Measurements from ENCODE around the gene RPTOR.
"Not testable (repeated sequence)": the region's sequence is repeated elsewhere in the genome, so short reads cannot be mapped to it uniquely, and the experiment has no call there.

RPTOR gene

GRCh38 chr17:80503921-80504320 is 40.7 kb upstream of the RPTOR start:
- no peak overlapping the region for H3K4me3 ChIP-seq (ENCODE audit: insufficient read depth, low read depth, low read length, poor library complexity, severe bottlenecking)
- DNase-seq = no peak
- H3K36me3 ChIP-seq (ENCODE audit: control insufficient read depth, insufficient read depth, low read length) = no peaks in the 10 kb centered on the region
- H3K27me3 ChIP-seq (replicated peaks; ENCODE audit: control insufficient read depth, insufficient read depth, low read length, poor library complexity, severe bottlenecking) = no peaks in the 10 kb centered on the region
- no peaks in the 10 kb centered on the region for H3K9me3 ChIP-seq (ENCODE audit: control insufficient read depth, low read length)
- H3K4me1 ChIP-seq (ENCODE audit: control insufficient read depth, insufficient read depth, low read length, poor library complexity, severe bottlenecking) = no peaks in the 10 kb centered on the region
- no peak overlapping the region for H3K27ac ChIP-seq (ENCODE audit: insufficient read depth, low read length, poor library complexity, severe bottlenecking)

GRCh38 chr17:80504686-80505413 is 39.8 kb upstream of the RPTOR start:
- no peaks in the 10 kb centered on the region for H3K9me3 ChIP-seq (ENCODE audit: control insufficient read depth, low read length)
- no peak for DNase-seq
- H3K27ac ChIP-seq (ENCODE audit: insufficient read depth, low read length, poor library complexity, severe bottlenecking) = no peak overlapping the region
- H3K4me1 ChIP-seq (ENCODE audit: control insufficient read depth, insufficient read depth, low read length, poor library complexity, severe bottlenecking) = no peaks in the 10 kb centered on the region
- H3K27me3 ChIP-seq (replicated peaks; ENCODE audit: control insufficient read depth, insufficient read depth, low read length, poor library complexity, severe bottlenecking) = no peaks in the 10 kb centered on the region
- H3K36me3 ChIP-seq (ENCODE audit: control insufficient read depth, insufficient read depth, low read length) = no peaks in the 10 kb centered on the region
- no peak overlapping the region for H3K4me3 ChIP-seq (ENCODE audit: insufficient read depth, low read depth, low read length, poor library complexity, severe bottlenecking)

GRCh38 chr17:80507177-80507576 is 37.5 kb upstream of the RPTOR start:
- H3K27me3 ChIP-seq (replicated peaks; ENCODE audit: control insufficient read depth, insufficient read depth, low read length, poor library complexity, severe bottlenecking); H3K4me1 ChIP-seq (ENCODE audit: control insufficient read depth, insufficient read depth, low read length, poor library complexity, severe bottlenecking); H3K27ac ChIP-seq (ENCODE audit: insufficient read depth, low read length, poor library complexity, severe bottlenecking); H3K9me3 ChIP-seq (ENCODE audit: control insufficient read depth, low read length); H3K4me3 ChIP-seq (ENCODE audit: insufficient read depth, low read depth, low read length, poor library complexity, severe bottlenecking); DNase-seq; H3K36me3 ChIP-seq (ENCODE audit: control insufficient read depth, insufficient read depth, low read length): not testable (repeated sequence)

- no peak for DNase-seq
- H3K36me3 ChIP-seq (ENCODE audit: control insufficient read depth, insufficient read depth, low read length) = no peaks in the 10 kb centered on the region
- no peaks in the 10 kb centered on the region for H3K9me3 ChIP-seq (ENCODE audit: control insufficient read depth, low read length)
- H3K27me3 ChIP-seq (replicated peaks; ENCODE audit: control insufficient read depth, insufficient read depth, low read length, poor library complexity, severe bottlenecking) = no peaks in the 10 kb centered on the region
- H3K27ac ChIP-seq (ENCODE audit: insufficient read depth, low read length, poor library complexity, severe bottlenecking) = no peak overlapping the region
- H3K4me1 ChIP-seq (ENCODE audit: control insufficient read depth, insufficient read depth, low read length, poor library complexity, severe bottlenecking) = no peaks in the 10 kb centered on the region
- H3K4me3 ChIP-seq (ENCODE audit: insufficient read depth, low read depth, low read length, poor library complexity, severe bottlenecking) = no peak overlapping the region
Observed at GRCh38 chr17:80507965-80508364, 36.7 kb upstream of the RPTOR start.

GRCh38 chr17:80509311-80509710 is 35.3 kb upstream of the RPTOR start:
- H3K4me1 ChIP-seq (ENCODE audit: control insufficient read depth, insufficient read depth, low read length, poor library complexity, severe bottlenecking) = no peaks in the 10 kb centered on the region
- H3K27ac ChIP-seq (ENCODE audit: insufficient read depth, low read length, poor library complexity, severe bottlenecking) = no peak overlapping the region
- H3K9me3 ChIP-seq (ENCODE audit: control insufficient read depth, low read length) = no peaks in the 10 kb centered on the region
- H3K36me3 ChIP-seq (ENCODE audit: control insufficient read depth, insufficient read depth, low read length) = no peaks in the 10 kb centered on the region
- H3K4me3 ChIP-seq (ENCODE audit: insufficient read depth, low read depth, low read length, poor library complexity, severe bottlenecking) = no peak overlapping the region
- no peaks in the 10 kb centered on the region for H3K27me3 ChIP-seq (replicated peaks; ENCODE audit: control insufficient read depth, insufficient read depth, low read length, poor library complexity, severe bottlenecking)
- DNase-seq = no peak

- Histone ChIP-seq H3K9me3 (ENCODE audit: control insufficient read depth, low read length) (no peaks in the 10 kb centered on the region), H3K27me3 (replicated peaks; ENCODE audit: control insufficient read depth, insufficient read depth, low read length, poor library complexity, severe bottlenecking) (no peaks in the 10 kb centered on the region), H3K27ac (ENCODE audit: insufficient read depth, low read length, poor library complexity, severe bottlenecking) (no peak overlapping the region), H3K4me3 (ENCODE audit: insufficient read depth, low read depth, low read length, poor library complexity, severe bottlenecking) (no peak overlapping the region), H3K36me3 (ENCODE audit: control insufficient read depth, insufficient read depth, low read length) (no peaks in the 10 kb centered on the region), H3K4me1 (ENCODE audit: control insufficient read depth, insufficient read depth, low read length, poor library complexity, severe bottlenecking) (no peaks in the 10 kb centered on the region)
- no peak for DNase-seq
Observed at GRCh38 chr17:80510132-80510531, 34.5 kb upstream of the RPTOR start.

- H3K27me3 ChIP-seq (replicated peaks; ENCODE audit: control insufficient read depth, insufficient read depth, low read length, poor library complexity, severe bottlenecking) = no peaks in the 10 kb centered on the region
- no peak overlapping the region for H3K27ac ChIP-seq (ENCODE audit: insufficient read depth, low read length, poor library complexity, severe bottlenecking)
- H3K4me3 ChIP-seq (ENCODE audit: insufficient read depth, low read depth, low read length, poor library complexity, severe bottlenecking) = no peak overlapping the region
- no peaks in the 10 kb centered on the region for H3K36me3 ChIP-seq (ENCODE audit: control insufficient read depth, insufficient read depth, low read length)
- H3K9me3 ChIP-seq (ENCODE audit: control insufficient read depth, low read length) = no peaks in the 10 kb centered on the region
- no peak for DNase-seq
- no peaks in the 10 kb centered on the region for H3K4me1 ChIP-seq (ENCODE audit: control insufficient read depth, insufficient read depth, low read length, poor library complexity, severe bottlenecking)
Observed at GRCh38 chr17:80510772-80511171, 33.9 kb upstream of the RPTOR start.

GRCh38 chr17:80511222-80512180 is 33.1 kb upstream of the RPTOR start:
- no peak for DNase-seq
- Histone ChIP-seq H3K27me3 (replicated peaks; ENCODE audit: control insufficient read depth, insufficient read depth, low read length, poor library complexity, severe bottlenecking) (no peaks in the 10 kb centered on the region), H3K9me3 (ENCODE audit: control insufficient read depth, low read length) (no peaks in the 10 kb centered on the region), H3K36me3 (ENCODE audit: control insufficient read depth, insufficient read depth, low read length) (no peaks in the 10 kb centered on the region), H3K27ac (ENCODE audit: insufficient read depth, low read length, poor library complexity, severe bottlenecking) (no peak overlapping the region), H3K4me1 (ENCODE audit: control insufficient read depth, insufficient read depth, low read length, poor library complexity, severe bottlenecking) (no peaks in the 10 kb centered on the region), H3K4me3 (ENCODE audit: insufficient read depth, low read depth, low read length, poor library complexity, severe bottlenecking) (no peak overlapping the region)

- Histone ChIP-seq H3K4me1 (ENCODE audit: control insufficient read depth, insufficient read depth, low read length, poor library complexity, severe bottlenecking) (no peaks in the 10 kb centered on the region), H3K27me3 (replicated peaks; ENCODE audit: control insufficient read depth, insufficient read depth, low read length, poor library complexity, severe bottlenecking) (no peaks in the 10 kb centered on the region), H3K27ac (ENCODE audit: insufficient read depth, low read length, poor library complexity, severe bottlenecking) (no peak overlapping the region), H3K36me3 (ENCODE audit: control insufficient read depth, insufficient read depth, low read length) (no peaks in the 10 kb centered on the region), H3K9me3 (ENCODE audit: control insufficient read depth, low read length) (no peaks in the 10 kb centered on the region), H3K4me3 (ENCODE audit: insufficient read depth, low read depth, low read length, poor library complexity, severe bottlenecking) (no peak overlapping the region)
- no peak for DNase-seq
Observed at GRCh38 chr17:80512233-80512632, 32.4 kb upstream of the RPTOR start.

- no peaks in the 10 kb centered on the region for H3K4me1 ChIP-seq (ENCODE audit: control insufficient read depth, insufficient read depth, low read length, poor library complexity, severe bottlenecking)
- no peaks in the 10 kb centered on the region for H3K27me3 ChIP-seq (replicated peaks; ENCODE audit: control insufficient read depth, insufficient read depth, low read length, poor library complexity, severe bottlenecking)
- no peak overlapping the region for H3K27ac ChIP-seq (ENCODE audit: insufficient read depth, low read length, poor library complexity, severe bottlenecking)
- no peak overlapping the region for H3K4me3 ChIP-seq (ENCODE audit: insufficient read depth, low read depth, low read length, poor library complexity, severe bottlenecking)
- no peaks in the 10 kb centered on the region for H3K36me3 ChIP-seq (ENCODE audit: control insufficient read depth, insufficient read depth, low read length)
- no peak for DNase-seq
- H3K9me3 ChIP-seq (ENCODE audit: control insufficient read depth, low read length) = no peaks in the 10 kb centered on the region
Observed at GRCh38 chr17:80513201-80513600, 31.4 kb upstream of the RPTOR start.

Data from effector memory CD4-positive, alpha-beta T cell (primary cell).